VCaP (cell line): ENCODE data around the gene EVC.

Experiments
- H3K27ac ChIP-seq: fragments of 450-650 bp; 2 replicates; pipeline ENCODE4 v1.5.1; 2017
- CTCF ChIP-seq: fragments of 450-650 bp; conservative IDR thresholded peaks from 2 replicates; pipeline ENCODE4 v1.5.1; 2017; ENCODE audit warnings: mild to moderate bottlenecking, moderate library complexity

Gene EVC

GRCh38 chr4:5752376-5753184 is 41.6 kb downstream of the EVC start:
- no peak overlapping the region for H3K27ac ChIP-seq
- no peak for TF ChIP-seq CTCF

- no peak for TF ChIP-seq CTCF
- no peak overlapping the region for H3K27ac ChIP-seq
Observed at GRCh38 chr4:5753366-5753765, 42.4 kb downstream of the EVC start.

- H3K27ac ChIP-seq, result no peak overlapping the region
- no peak for TF ChIP-seq CTCF
Observed at GRCh38 chr4:5753766-5754528, 42.9 kb downstream of the EVC start.

GRCh38 chr4:5754529-5754881 is 43.5 kb downstream of the EVC start:
- no peak for TF ChIP-seq CTCF
- no peak overlapping the region for H3K27ac ChIP-seq

GRCh38 chr4:5755161-5755560 is 44.2 kb downstream of the EVC start:
- H3K27ac ChIP-seq, result no peak overlapping the region
- TF ChIP-seq CTCF, result no peak

GRCh38 chr4:5755679-5756078 is 44.7 kb downstream of the EVC start:
- no peak overlapping the region for H3K27ac ChIP-seq
- no peak for TF ChIP-seq CTCF

- no peak for TF ChIP-seq CTCF
- no peak overlapping the region for H3K27ac ChIP-seq
Observed at GRCh38 chr4:5756271-5756670, 45.3 kb downstream of the EVC start.
